Neuron (in vitro differentiated cells): ENCODE measurements around the gene HIVEP1.

Experiments used
- H2AFZ ChIP-seq: one replicate; pipeline ENCODE4 v1.6.1; 2013; ENCODE audit warnings: low read depth, mild to moderate bottlenecking, inconsistent platforms, low read length, moderate library complexity
- H3K27me3 ChIP-seq: one replicate; pipeline ENCODE4 v1.6.1; 2013; ENCODE audit warnings: low read length; ENCODE audit not compliant: insufficient read depth
- H3K36me3 ChIP-seq: one replicate; pipeline ENCODE4 v1.6.1; 2013; ENCODE audit warnings: low read length; ENCODE audit not compliant: insufficient read depth
- H3K4me1 ChIP-seq: one replicate; pipeline ENCODE4 v1.6.1; 2013; ENCODE audit warnings: low read length; ENCODE audit not compliant: insufficient read depth
- H3K4me3 ChIP-seq: 2 replicates; pipeline ENCODE4 v1.5.1; 2013; ENCODE audit warnings: mild to moderate bottlenecking, low read length, moderate library complexity
- H3K9me3 ChIP-seq: one replicate; pipeline ENCODE4 v1.6.1; 2013; ENCODE audit warnings: low read length

HIVEP1 gene

GRCh38 chr6:12115492-12115891 is 103.4 kb downstream of the HIVEP1 start:
- H3K4me3 ChIP-seq, result no peak overlapping the region
- H3K4me1 ChIP-seq, result peaks cover 6% of the 10 kb centered on the region
- no peak overlapping the region for H2AFZ ChIP-seq
- peaks cover 8% of the 10 kb centered on the region for H3K36me3 ChIP-seq
- H3K27me3 ChIP-seq, result no peaks in the 10 kb centered on the region
- peaks cover 6% of the 10 kb centered on the region for H3K9me3 ChIP-seq

GRCh38 chr6:12116264-12116800 is 104.2 kb downstream of the HIVEP1 start:
- Histone ChIP-seq H3K9me3 (peaks cover 9% of the 10 kb centered on the region), H3K4me3 (no peak overlapping the region), H2AFZ (no peak overlapping the region)

GRCh38 chr6:12116978-12117377 is 104.9 kb downstream of the HIVEP1 start:
- peaks cover 22% of the 10 kb centered on the region for H3K36me3 ChIP-seq
- no peak overlapping the region for H2AFZ ChIP-seq
- H3K9me3 ChIP-seq, result peaks cover 10% of the 10 kb centered on the region
- peaks cover 6% of the 10 kb centered on the region for H3K4me1 ChIP-seq
- H3K27me3 ChIP-seq, result no peaks in the 10 kb centered on the region
- no peak overlapping the region for H3K4me3 ChIP-seq

More at GRCh38 chr6:12116264-12116800, 104.2 kb downstream of the HIVEP1 start:
- peaks cover 16% of the 10 kb centered on the region for H3K36me3 ChIP-seq
- peaks cover 6% of the 10 kb centered on the region for H3K4me1 ChIP-seq
- no peaks in the 10 kb centered on the region for H3K27me3 ChIP-seq

- Histone ChIP-seq H3K4me1 (peaks cover 6% of the 10 kb centered on the region), H3K27me3 (no peaks in the 10 kb centered on the region), H2AFZ (no peak overlapping the region), H3K9me3 (peaks cover 10% of the 10 kb centered on the region), H3K36me3 (peaks cover 22% of the 10 kb centered on the region), H3K4me3 (no peak overlapping the region)
Observed at GRCh38 chr6:12118607-12119006, 106.5 kb downstream of the HIVEP1 start.

GRCh38 chr6:12119085-12119588 is 107.0 kb downstream of the HIVEP1 start:
- Histone ChIP-seq H3K4me1 (peaks cover 6% of the 10 kb centered on the region), H3K36me3 (peaks cover 22% of the 10 kb centered on the region), H2AFZ (no peak overlapping the region), H3K9me3 (peaks cover 10% of the 10 kb centered on the region), H3K27me3 (no peaks in the 10 kb centered on the region), H3K4me3 (no peak overlapping the region)

DNA sequence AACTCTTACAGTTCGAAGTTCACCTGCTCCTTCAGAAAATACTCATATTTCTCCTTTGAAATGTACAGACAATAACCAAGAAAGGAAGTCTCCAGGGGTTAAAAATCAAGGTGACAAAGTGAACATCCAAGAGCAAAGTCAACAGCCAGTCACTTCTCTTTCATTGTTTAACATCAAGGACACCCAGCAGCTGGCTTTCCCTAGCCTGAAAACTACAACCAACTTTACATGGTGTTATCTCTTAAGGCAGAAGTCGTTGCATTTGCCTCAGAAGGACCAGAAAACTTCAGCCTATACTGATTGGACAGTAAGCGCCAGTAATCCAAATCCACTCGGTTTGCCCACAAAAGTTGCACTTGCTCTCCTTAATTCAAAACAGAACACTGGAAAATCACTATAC is 113.3 kb downstream of the HIVEP1 start:
- no peak overlapping the region for H3K4me3 ChIP-seq
- no peaks in the 10 kb centered on the region for H3K4me1 ChIP-seq
- peaks cover 4% of the 10 kb centered on the region for H3K9me3 ChIP-seq
- H3K36me3 ChIP-seq, result peaks cover 17% of the 10 kb centered on the region
- H3K27me3 ChIP-seq, result no peaks in the 10 kb centered on the region
- H2AFZ ChIP-seq, result no peak overlapping the region

DNA sequence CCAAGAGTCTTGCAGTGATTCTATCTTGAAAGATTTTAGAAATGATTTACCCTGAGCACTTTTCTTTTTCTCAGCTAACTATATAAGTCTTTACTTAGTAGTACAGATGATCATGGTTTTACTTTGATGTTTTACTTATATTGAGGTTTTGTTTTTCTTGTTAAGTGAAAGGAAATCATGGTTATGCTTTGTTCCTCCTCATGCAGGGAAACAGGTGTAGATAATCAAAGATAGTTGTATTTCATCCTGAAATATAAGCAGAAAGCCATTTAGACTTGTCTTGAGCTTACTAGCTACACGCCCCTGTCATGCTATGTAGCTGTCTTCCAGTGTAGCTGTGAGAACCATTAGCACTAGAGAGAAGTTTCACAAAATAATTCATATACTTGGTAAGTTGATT is 113.9 kb downstream of the HIVEP1 start:
- Histone ChIP-seq H3K4me3 (no peak overlapping the region), H3K4me1 (no peaks in the 10 kb centered on the region), H2AFZ (no peak overlapping the region), H3K27me3 (no peaks in the 10 kb centered on the region), H3K9me3 (peaks cover 3% of the 10 kb centered on the region), H3K36me3 (peaks cover 11% of the 10 kb centered on the region)

- H2AFZ ChIP-seq, result no peak overlapping the region
- H3K27me3 ChIP-seq, result no peaks in the 10 kb centered on the region
- H3K4me3 ChIP-seq, result no peak overlapping the region
- no peaks in the 10 kb centered on the region for H3K9me3 ChIP-seq
- peaks cover 2% of the 10 kb centered on the region for H3K36me3 ChIP-seq
- H3K4me1 ChIP-seq, result no peaks in the 10 kb centered on the region
Observed at GRCh38 chr6:12129523-12129922, 117.4 kb downstream of the HIVEP1 start.

DNA sequence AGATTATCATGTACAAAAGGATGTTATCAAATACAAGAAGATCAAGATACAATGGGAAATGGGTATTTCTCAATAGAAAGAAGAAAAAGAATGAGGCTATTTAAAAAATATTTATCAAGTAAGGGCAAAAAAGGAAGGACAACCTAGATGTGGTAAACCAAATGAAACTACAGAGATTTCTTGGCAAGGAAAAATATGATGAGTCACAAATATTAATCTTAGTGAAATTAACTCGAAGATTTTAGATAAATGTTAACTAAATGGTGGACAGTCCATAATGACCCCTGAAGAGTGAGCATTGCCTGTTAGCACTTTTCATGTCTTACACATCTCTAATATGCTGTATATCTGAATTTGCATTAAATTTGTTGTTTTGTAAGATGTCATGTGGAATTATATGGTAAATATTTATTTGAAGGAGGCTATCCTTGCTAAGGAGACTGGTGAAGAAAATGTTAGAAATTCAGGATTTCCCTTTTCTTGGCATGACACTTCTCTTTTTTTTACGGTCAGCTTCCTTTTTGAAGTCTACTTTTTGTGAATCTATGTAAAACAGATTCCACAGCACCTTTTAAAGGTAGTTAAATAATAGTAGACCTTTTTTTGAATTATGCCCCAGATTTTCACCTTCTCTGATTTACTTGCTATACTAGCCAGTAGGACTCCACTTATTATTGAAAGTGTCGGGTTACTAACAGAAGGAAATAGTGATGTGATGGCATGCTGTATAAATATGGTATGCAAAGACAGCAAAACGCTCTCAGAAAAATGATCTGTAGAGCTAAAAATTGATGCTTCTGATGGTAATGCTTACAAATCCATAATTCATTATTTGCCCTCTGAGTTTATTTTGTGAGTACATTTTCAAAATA is 120.5 kb downstream of the HIVEP1 start:
- no peaks in the 10 kb centered on the region for H3K4me1 ChIP-seq
- no peak overlapping the region for H3K4me3 ChIP-seq
- no peaks in the 10 kb centered on the region for H3K9me3 ChIP-seq
- no peaks in the 10 kb centered on the region for H3K27me3 ChIP-seq
- peaks cover 7% of the 10 kb centered on the region for H3K36me3 ChIP-seq
- H2AFZ ChIP-seq, result no peak overlapping the region

DNA sequence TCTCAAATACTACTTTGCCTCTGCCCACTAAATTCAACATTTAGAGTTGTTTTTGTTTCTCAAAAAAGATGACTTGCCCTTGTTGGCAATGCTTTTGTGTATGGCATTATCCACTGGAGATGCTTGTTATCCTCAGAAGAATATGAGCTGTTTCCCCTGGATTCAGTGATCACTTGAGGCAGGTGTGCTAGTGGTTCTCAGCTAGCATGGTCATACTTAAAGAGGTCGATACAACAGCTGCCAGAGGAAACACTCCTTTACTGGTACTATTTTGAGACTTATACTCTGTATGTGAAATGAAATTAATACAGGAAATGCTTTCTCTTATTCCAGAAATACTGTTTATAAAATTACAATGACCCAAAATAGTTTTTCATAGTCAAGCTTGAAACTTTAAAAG is 122.5 kb downstream of the HIVEP1 start:
- peaks cover 9% of the 10 kb centered on the region for H3K9me3 ChIP-seq
- H2AFZ ChIP-seq, result no peak overlapping the region
- no peak overlapping the region for H3K4me3 ChIP-seq
- peaks cover 18% of the 10 kb centered on the region for H3K36me3 ChIP-seq
- no peaks in the 10 kb centered on the region for H3K4me1 ChIP-seq
- H3K27me3 ChIP-seq, result no peaks in the 10 kb centered on the region

DNA sequence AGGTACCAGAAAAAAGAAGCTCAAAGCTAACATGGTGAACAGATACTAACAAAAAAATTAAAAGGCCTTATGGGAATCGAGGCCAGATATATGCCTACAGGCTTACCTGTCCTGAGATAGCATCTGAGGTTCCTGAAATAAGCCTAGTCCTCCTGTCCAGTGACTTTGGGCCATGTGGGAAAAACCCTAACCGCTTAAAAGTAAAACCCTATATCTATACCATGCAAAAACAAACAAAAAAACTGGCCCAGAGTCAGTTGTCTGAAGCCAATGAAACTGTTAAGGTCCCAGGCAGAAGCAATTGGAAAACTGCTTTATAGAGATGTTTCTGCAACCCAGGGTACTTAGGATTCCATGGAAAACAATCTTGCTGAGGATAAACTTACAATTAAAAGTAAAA is 122.9 kb downstream of the HIVEP1 start:
- no peak overlapping the region for H2AFZ ChIP-seq
- peaks cover 13% of the 10 kb centered on the region for H3K9me3 ChIP-seq
- H3K4me1 ChIP-seq, result no peaks in the 10 kb centered on the region
- no peaks in the 10 kb centered on the region for H3K27me3 ChIP-seq
- H3K4me3 ChIP-seq, result no peak overlapping the region
- peaks cover 20% of the 10 kb centered on the region for H3K36me3 ChIP-seq

DNA sequence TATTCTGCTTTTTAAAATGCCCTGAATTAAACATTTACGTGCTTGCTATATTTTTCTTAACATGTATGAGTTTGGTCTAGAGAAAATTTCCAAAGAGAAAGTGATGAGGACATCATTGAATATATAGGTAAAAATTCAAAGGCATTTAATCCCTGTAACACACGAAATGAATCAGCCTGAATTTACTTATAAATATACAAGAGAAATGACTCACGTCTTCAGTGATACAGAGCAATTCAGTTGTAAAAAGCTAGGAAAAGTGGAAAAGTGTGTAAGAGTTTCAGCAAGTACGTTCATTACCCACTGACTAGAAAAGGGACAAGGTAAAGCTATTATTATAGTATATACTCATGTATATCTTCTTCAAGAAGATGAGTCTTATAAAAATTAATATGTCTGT is 124.8 kb downstream of the HIVEP1 start:
- Histone ChIP-seq H3K4me3 (no peak overlapping the region), H3K27me3 (no peaks in the 10 kb centered on the region), H3K9me3 (peaks cover 13% of the 10 kb centered on the region), H2AFZ (no peak overlapping the region), H3K4me1 (no peaks in the 10 kb centered on the region), H3K36me3 (peaks cover 20% of the 10 kb centered on the region)

GRCh38 chr6:12137480-12137879 is 125.4 kb downstream of the HIVEP1 start:
- Histone ChIP-seq H3K36me3 (peaks cover 20% of the 10 kb centered on the region), H3K27me3 (no peaks in the 10 kb centered on the region), H3K4me1 (no peaks in the 10 kb centered on the region), H3K4me3 (no peak overlapping the region), H2AFZ (no peak overlapping the region), H3K9me3 (peaks cover 13% of the 10 kb centered on the region)
